SK-N-SH (cell line): Measurements from ENCODE around the gene IMPDH2.

Experiments used
- CTCF ChIP-seq: fragments of 200-600 bp; sonication (generic); IDR thresholded peaks from 2 replicates; pipeline ENCODE4 v1.6.1; 2017; ENCODE audit warnings: antibody characterized with exemption, mild to moderate bottlenecking, moderate library complexity
- FOXJ3 ChIP-seq: sonication (generic); formaldehyde crosslinking; IDR thresholded peaks from 2 replicates; pipeline ENCODE4 v1.5.1; 2020; ENCODE audit warnings: mild to moderate bottlenecking, missing genetic modification reagents
- MEF2A ChIP-seq: IDR thresholded peaks from 2 replicates; pipeline ENCODE4 v1.4.0; 2012; ENCODE audit warnings: low read depth, borderline replicate concordance
- NFIC ChIP-seq: IDR thresholded peaks from 2 replicates; pipeline ENCODE4 v1.4.0; 2012; ENCODE audit warnings: borderline replicate concordance
- POLR2AphosphoS5 ChIP-seq: IDR thresholded peaks from 2 replicates; pipeline ENCODE4 v1.6.1; 2012; ENCODE audit warnings: low read depth, low read length
- REST ChIP-seq: IDR thresholded peaks from 2 replicates; pipeline ENCODE4 v1.6.1; 2012; ENCODE audit warnings: mild to moderate bottlenecking, low read depth, low read length, moderate library complexity
- TCF12 ChIP-seq: IDR thresholded peaks from 2 replicates; pipeline ENCODE4 v1.4.0; 2012
- YY1 ChIP-seq: IDR thresholded peaks from 2 replicates; pipeline ENCODE4 v1.4.0; 2012; ENCODE audit warnings: low read depth, mild to moderate bottlenecking
- TF ChIP-seq, protein P1 (sequence below): fragments of 150-350 bp; IDR thresholded peaks from 2 replicates; pipeline ENCODE4 v1.6.1; 2017; ENCODE audit warnings: antibody characterized with exemption, low read length, low read depth, borderline replicate concordance

DNA sequence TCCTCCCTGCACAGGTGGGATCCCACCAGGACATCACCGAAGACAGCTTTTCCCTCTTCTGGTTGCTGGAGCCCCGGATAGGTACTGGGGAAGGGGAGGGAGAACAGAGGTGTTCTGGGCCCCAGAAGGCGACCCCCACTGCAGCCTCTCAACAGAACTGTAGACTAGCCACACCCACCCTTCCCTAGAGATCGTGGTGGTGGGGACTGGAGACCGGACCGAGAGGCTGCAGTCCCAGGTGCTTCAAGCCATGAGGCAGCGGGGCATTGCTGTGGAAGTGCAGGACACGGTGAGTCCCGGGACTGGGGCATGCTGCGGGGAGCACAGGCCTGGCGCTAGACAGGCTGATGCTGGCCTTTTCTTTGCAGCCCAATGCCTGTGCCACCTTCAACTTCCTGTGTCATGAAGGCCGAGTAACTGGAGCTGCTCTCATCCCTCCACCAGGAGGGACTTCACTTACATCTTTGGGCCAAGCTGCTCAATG lies 6.5 kb downstream of the IMPDH2 start:
- no peak for TF ChIP-seq REST
- no peak for TF ChIP-seq CTCF
- TF ChIP-seq YY1 = no peak
- TF ChIP-seq, protein P1, sequence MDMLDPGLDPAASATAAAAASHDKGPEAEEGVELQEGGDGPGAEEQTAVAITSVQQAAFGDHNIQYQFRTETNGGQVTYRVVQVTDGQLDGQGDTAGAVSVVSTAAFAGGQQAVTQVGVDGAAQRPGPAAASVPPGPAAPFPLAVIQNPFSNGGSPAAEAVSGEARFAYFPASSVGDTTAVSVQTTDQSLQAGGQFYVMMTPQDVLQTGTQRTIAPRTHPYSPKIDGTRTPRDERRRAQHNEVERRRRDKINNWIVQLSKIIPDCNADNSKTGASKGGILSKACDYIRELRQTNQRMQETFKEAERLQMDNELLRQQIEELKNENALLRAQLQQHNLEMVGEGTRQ = no peak
- TF ChIP-seq TCF12 = no peak
- TF ChIP-seq POLR2AphosphoS5 = no peak; the same call in 1 of the 2 replicates
- no peak for TF ChIP-seq FOXJ3 (CRISPR knock-in tag)
- TF ChIP-seq MEF2A = no peak
- no peak for TF ChIP-seq NFIC
